Activated B cell treated with CpG ODN at 0.5 μM for 24 hours (primary cell): ENCODE data around the gene TMEM9. TPM values are rescaled to one million over a fixed set of nuclear protein-coding genes. Genes with fewer than 3 reads are reported as not detected.

Experiments
- ATAC-seq: fragments of 200-7000 bp; cut with Tn5 transposase; one replicate; pipeline ENCODE4 v1.10.0; 2021; ENCODE audit warnings: low read depth, mild to moderate bottlenecking, moderate library complexity
- CTCF ChIA-PET: fragments of 350-600 bp; sonication (Branson Sonifier 250); formaldehyde crosslinking; loops from one replicate; lab custom pipeline; 2021; ENCODE audit warnings: antibody characterized with exemption; lab: Charles Lee
- POLR2A ChIA-PET: fragments of 350-600 bp; sonication (Branson Sonifier 250); formaldehyde crosslinking; loops from one replicate; lab custom pipeline; 2021; ENCODE audit warnings: antibody characterized with exemption; lab: Charles Lee
- DNase-seq: peaks from one replicate; pipeline ENCODE4 v3.0.0; 2022
- H3K27ac Mint-ChIP-seq: one replicate; pipeline ENCODE4 v1.8.0; 2020; ENCODE audit warnings: mixed read lengths
- H3K27me3 Mint-ChIP-seq: one replicate; pipeline ENCODE4 v1.8.0; 2021; ENCODE audit warnings: mixed read lengths
- H3K36me3 Mint-ChIP-seq: one replicate; pipeline ENCODE4 v1.8.0; 2021; ENCODE audit warnings: low read depth, mixed read lengths
- H3K4me1 Mint-ChIP-seq: one replicate; pipeline ENCODE4 v1.8.0; 2021; ENCODE audit warnings: mixed read lengths
- H3K4me3 Mint-ChIP-seq: one replicate; pipeline ENCODE4 v1.8.0; 2020; ENCODE audit warnings: mild to moderate bottlenecking, mixed read lengths
- H3K9me3 Mint-ChIP-seq: one replicate; pipeline ENCODE4 v1.8.0; 2020; ENCODE audit warnings: mixed read lengths
- intact Hi-C: fragments of 100-400 bp; cut with micrococcal nuclease; formaldehyde crosslinking; loops from one replicate; pipeline ENCODE4 v1.15.1; 2024
- total RNA-seq: library from RNA; stranded (reverse); gene quantifications from 2 replicates; pipeline ENCODE4 v1.2.3, GENCODE V29; 2022
- TF ChIP-seq, protein P1 (sequence below): fragments of 200-600 bp; IDR thresholded peaks from one replicate; pipeline ENCODE4 v1.8.0; 2022; ENCODE audit warnings: antibody characterized with exemption, mild to moderate bottlenecking

TMEM9 gene
- total RNA-seq, 1 donor from 2014 or later = 19.0 TPM

DNA sequence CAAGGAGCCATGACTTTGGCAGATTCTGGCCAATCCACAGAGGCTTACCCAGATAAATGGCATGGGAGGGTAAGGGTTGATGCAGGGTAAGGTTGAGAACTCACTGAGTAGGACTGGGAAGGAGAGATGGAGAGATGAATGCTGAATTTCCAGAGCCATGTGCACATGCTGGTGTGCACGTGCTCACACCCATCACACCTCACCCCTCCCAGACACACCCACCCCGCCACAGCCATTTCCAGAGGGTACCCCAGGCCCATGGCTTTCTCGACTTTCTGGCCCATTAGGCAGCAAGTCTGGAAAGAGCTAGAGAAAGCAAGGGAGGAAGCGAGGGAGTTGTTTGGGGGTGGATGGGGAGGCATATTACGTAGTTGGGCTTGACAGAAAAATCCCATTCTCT, 43.7 kb downstream of the TMEM9 start:
- Mint-ChIP-seq H3K36me3 (no peaks in the 10 kb centered on the region), H3K9me3 (no peaks in the 10 kb centered on the region), H3K4me1 (peaks cover 2% of the 10 kb centered on the region), H3K27ac (no peak overlapping the region), H3K4me3 (no peak overlapping the region), H3K27me3 (peaks cover 9% of the 10 kb centered on the region)
- ATAC-seq (no peak), DNase-seq (no peak)
- POLR2A ChIA-PET = no interaction called here
- intact Hi-C loops = loop anchor here (5.0 kb wide), 2 partner anchors 68 to 488 kb away; partner anchors contain the start of gene KIF14
- CTCF ChIA-PET = no interaction called here
- TF ChIP-seq, protein P1, sequence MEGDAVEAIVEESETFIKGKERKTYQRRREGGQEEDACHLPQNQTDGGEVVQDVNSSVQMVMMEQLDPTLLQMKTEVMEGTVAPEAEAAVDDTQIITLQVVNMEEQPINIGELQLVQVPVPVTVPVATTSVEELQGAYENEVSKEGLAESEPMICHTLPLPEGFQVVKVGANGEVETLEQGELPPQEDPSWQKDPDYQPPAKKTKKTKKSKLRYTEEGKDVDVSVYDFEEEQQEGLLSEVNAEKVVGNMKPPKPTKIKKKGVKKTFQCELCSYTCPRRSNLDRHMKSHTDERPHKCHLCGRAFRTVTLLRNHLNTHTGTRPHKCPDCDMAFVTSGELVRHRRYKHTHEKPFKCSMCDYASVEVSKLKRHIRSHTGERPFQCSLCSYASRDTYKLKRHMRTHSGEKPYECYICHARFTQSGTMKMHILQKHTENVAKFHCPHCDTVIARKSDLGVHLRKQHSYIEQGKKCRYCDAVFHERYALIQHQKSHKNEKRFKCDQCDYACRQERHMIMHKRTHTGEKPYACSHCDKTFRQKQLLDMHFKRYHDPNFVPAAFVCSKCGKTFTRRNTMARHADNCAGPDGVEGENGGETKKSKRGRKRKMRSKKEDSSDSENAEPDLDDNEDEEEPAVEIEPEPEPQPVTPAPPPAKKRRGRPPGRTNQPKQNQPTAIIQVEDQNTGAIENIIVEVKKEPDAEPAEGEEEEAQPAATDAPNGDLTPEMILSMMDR = no peak

DNA sequence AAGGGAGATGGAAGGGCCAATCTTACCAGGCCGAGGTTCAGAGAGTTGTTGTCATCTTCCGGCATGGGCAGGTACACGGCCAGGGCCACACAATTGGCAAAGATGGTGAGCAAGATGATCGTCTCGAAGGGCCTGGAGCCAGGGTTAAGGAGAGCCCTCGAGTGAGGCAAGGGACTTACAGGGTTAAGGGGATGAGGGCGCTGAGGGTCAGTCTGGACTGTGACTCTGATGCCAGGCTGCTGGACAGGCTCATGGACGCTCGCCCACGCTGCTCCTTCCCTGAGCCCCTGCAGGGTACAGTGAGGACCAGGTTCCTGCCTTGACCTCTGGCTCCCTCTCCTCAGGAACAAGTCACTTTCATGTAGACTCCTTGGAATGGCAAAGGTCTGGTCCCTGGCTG, 44.1 kb downstream of the TMEM9 start:
- TF ChIP-seq, protein P1 = no peak
- Mint-ChIP-seq H3K4me3 (no peak overlapping the region), H3K27me3 (peaks cover 8% of the 10 kb centered on the region), H3K4me1 (peaks cover 2% of the 10 kb centered on the region), H3K9me3 (no peaks in the 10 kb centered on the region), H3K36me3 (no peaks in the 10 kb centered on the region), H3K27ac (no peak overlapping the region)
- intact Hi-C loops = loop anchor here (5.0 kb wide), 2 partner anchors 68 to 488 kb away; partner anchors contain the start of gene KIF14
- CTCF ChIA-PET = no interaction called here
- no peak for DNase-seq
- POLR2A ChIA-PET = no interaction called here
- no peak for ATAC-seq

GRCh38 chr1:201109651-201110050, 44.6 kb downstream of the TMEM9 start:
- Mint-ChIP-seq H3K4me1 (peaks cover 2% of the 10 kb centered on the region), H3K36me3 (no peaks in the 10 kb centered on the region), H3K9me3 (no peaks in the 10 kb centered on the region), H3K27ac (no peak overlapping the region), H3K4me3 (no peak overlapping the region), H3K27me3 (peaks cover 8% of the 10 kb centered on the region)
- ChIA-PET CTCF (interaction anchor here (0.8 to 0.9 kb wide), 2 partner anchors 130 to 138 kb away, joined by 3 to 5 read pairs; no protein-coding TSS in a partner anchor), POLR2A (no interaction called here)
- DNase-seq = no peak
- no peak for ATAC-seq
- TF ChIP-seq, protein P1 = no peak
- intact Hi-C loops = loop anchor here (5.0 kb wide), 2 partner anchors 67 to 487 kb away; partner anchors contain the start of gene KIF14

GRCh38 chr1:201108614-201109013, 45.7 kb downstream of the TMEM9 start:
- no peak overlapping the region for H3K27ac Mint-ChIP-seq
- CTCF ChIA-PET = no interaction called here
- peak; percentile 69 for ATAC-seq

GRCh38 chr1:201105688-201106087, 48.6 kb downstream of the TMEM9 start:
- H3K36me3 Mint-ChIP-seq = no peaks in the 10 kb centered on the region
- H3K9me3 Mint-ChIP-seq = no peaks in the 10 kb centered on the region
- DNase-seq (no peak), ATAC-seq (no peak)
- H3K27ac Mint-ChIP-seq = no peak overlapping the region
- CTCF ChIA-PET = no interaction called here
- POLR2A ChIA-PET = no interaction called here
- intact Hi-C loops = no loop called here
- no peaks in the 10 kb centered on the region for H3K4me1 Mint-ChIP-seq
- H3K27me3 Mint-ChIP-seq = no peaks in the 10 kb centered on the region
- TF ChIP-seq, protein P1 = no peak
- H3K4me3 Mint-ChIP-seq = no peak overlapping the region

More at GRCh38 chr1:201108614-201109013, 45.7 kb downstream of the TMEM9 start:
- no peak for DNase-seq
- TF ChIP-seq, protein P1 = no peak
- H3K27me3 Mint-ChIP-seq = peaks cover 4% of the 10 kb centered on the region
- no peaks in the 10 kb centered on the region for H3K4me1 Mint-ChIP-seq
- intact Hi-C loops = no loop called here
- POLR2A ChIA-PET = no interaction called here
- no peaks in the 10 kb centered on the region for H3K36me3 Mint-ChIP-seq
- no peaks in the 10 kb centered on the region for H3K9me3 Mint-ChIP-seq
- H3K4me3 Mint-ChIP-seq = no peak overlapping the region
